ENCODE data around the gene ARHGDIB.

ARHGDIB gene

DNA sequence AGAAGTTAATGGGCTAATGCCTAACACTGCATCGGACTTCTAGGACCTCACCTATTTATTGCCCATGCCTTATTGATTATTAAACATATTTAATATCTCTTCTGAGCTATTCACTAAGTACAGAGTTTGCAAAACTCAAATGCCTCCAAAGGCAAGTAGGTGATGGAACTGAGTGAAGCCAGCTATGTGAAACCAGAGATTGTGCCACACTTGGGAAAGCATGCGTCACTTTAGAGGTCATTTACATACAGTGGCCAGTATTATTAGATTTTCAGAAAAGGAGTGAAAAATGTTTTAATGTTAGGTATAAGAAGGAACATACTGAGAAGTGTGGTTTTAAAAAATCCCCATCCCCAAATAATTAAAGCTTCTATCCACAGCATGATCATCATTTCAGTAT is 39.2 kb upstream of the ARHGDIB start:
- TF ChIP-seq, protein P1, sequence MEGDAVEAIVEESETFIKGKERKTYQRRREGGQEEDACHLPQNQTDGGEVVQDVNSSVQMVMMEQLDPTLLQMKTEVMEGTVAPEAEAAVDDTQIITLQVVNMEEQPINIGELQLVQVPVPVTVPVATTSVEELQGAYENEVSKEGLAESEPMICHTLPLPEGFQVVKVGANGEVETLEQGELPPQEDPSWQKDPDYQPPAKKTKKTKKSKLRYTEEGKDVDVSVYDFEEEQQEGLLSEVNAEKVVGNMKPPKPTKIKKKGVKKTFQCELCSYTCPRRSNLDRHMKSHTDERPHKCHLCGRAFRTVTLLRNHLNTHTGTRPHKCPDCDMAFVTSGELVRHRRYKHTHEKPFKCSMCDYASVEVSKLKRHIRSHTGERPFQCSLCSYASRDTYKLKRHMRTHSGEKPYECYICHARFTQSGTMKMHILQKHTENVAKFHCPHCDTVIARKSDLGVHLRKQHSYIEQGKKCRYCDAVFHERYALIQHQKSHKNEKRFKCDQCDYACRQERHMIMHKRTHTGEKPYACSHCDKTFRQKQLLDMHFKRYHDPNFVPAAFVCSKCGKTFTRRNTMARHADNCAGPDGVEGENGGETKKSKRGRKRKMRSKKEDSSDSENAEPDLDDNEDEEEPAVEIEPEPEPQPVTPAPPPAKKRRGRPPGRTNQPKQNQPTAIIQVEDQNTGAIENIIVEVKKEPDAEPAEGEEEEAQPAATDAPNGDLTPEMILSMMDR (conservative IDR thresholded peaks at IDR 0.05; ENCODE audit: low read depth, low read length), result no peak
- no peak for DNase-seq (ENCODE audit: low read depth)
- no peak overlapping the region for H3K4me3 ChIP-seq (ENCODE audit: low read depth, low read length)

DNA sequence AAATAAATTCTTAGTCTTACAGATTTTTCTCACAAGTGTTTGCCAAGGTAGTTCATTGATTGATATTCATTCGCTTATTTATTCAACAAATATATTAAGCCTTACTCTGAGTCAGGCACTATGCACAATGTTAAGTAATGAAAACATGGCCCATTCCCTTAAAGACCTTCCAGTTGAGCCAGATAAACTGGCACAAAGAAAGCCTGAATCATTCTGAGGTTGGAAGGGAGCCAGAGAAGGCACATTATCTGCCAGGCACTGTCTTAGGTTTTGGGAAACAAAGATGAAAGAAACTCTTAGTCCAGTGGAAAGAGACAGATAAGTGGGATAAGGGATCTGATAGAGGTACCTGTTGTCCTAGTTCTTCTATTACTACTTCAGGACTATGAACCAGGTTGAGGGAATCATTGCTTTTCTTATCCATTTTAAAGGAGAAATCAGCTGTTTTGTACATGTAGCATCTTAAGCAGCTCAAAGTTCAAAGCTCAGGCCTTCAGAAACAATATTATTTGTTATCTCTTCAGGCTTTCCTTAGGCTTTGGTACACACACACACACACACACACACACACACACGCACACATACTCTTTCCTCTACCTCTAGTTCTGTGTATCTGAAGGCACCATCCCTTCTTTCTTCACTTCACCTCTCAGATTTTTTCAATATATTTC is 38.4 kb upstream of the ARHGDIB start:
- H3K4me3 ChIP-seq (ENCODE audit: low read depth, low read length), result no peak overlapping the region
- TF ChIP-seq, protein P1 (conservative IDR thresholded peaks at IDR 0.05; ENCODE audit: low read depth, low read length), result no peak
- DNase-seq (ENCODE audit: low read depth), result no peak

DNA sequence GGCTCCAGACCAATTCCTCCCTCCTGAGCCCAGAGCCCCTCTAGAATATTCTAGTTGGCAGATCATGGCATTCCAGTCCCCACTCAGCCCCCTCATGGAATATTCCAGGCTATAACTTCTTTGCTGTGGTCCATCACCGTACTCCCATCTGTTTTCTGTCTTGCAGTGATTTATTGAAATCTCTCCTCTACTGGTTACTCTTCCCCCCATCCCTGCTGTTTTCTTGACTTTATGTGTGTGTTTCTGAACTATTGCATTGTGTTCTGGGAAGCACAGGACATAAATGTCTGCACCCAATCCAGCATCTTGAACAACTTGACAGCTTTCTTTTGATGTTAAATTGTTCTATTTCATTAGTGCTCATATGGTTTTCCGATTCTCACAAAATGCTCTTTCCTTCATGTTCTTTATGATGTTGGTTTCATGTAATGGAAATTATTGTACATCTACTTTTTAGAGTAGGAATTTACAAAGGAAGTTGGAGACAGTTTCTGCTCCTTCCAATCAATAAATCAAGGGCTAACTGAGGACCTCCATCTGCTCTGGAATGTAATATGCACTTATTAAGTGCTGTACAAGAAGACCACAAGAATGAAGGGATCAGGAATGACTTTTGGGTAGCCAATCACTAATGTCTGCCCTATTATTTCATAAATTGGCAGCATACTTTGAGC is 37.8 kb upstream of the ARHGDIB start:
- DNase-seq (ENCODE audit: low read depth), result no peak
- TF ChIP-seq, protein P1 (conservative IDR thresholded peaks at IDR 0.05; ENCODE audit: low read depth, low read length), result no peak
- H3K4me3 ChIP-seq (ENCODE audit: low read depth, low read length), result no peak overlapping the region

DNA sequence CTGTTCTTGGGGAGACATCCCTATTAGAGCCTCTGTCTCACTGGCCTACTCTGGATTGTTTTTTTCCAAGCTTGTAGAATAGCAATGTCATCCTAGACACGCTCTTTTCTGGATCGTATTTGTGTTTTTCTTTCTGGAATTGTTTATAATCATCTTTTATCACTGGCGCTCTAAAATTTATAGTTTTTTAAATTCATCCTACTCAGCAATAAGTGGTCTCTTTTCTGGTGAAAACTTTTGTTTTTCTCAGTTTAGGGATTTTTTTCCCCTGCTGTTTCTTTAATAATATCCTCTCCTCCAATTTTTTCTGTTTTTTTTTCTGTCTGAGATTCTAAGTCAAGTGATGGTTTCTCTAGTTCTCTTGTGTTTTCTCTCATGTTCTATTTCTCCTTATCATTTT is 36.6 kb upstream of the ARHGDIB start:
- no peak overlapping the region for H3K4me3 ChIP-seq (ENCODE audit: low read depth, low read length)
- no peak for DNase-seq (ENCODE audit: low read depth)
- TF ChIP-seq, protein P1 (conservative IDR thresholded peaks at IDR 0.05; ENCODE audit: low read depth, low read length), result no peak

DNA sequence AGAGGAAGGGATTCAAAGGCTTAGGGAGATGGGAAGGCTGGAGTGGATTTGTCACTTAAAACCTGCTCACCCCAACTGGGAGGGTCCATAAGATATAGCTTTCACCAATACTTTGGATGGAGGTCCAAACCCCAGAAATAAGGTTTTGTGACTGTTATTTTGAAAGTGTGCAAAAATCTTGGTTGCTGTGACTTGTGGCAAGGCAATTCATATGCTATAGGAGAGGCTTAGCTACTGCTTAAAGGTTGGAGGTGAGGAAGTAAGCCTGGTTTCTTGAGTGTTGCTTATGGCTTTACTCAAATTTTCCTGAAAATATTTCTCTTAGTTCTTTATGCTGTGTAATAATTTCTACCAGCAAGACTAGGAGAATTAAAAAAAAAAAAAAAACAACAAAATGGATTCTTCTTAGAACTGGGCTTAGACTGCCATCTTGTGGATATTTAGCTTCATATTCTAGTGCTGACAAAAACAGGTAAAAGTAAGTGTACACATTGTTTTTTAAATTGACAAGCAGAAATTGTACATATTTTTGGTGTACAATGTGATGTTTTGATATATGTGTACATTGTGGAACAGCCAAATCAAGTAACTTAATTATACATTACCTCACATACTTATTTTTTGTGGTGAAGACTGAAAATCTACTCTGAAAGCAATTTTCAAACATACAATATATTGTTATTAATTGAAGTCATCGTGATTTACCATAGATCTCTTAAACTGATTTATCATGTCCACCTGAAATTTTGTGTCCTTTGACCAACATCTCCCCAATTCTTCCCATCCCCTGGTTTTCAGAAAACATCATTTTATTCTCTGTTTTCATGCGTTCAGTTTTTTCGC is 34.4 kb upstream of the ARHGDIB start:
- peak; percentile 89 for DNase-seq (ENCODE audit: low read depth)

DNA sequence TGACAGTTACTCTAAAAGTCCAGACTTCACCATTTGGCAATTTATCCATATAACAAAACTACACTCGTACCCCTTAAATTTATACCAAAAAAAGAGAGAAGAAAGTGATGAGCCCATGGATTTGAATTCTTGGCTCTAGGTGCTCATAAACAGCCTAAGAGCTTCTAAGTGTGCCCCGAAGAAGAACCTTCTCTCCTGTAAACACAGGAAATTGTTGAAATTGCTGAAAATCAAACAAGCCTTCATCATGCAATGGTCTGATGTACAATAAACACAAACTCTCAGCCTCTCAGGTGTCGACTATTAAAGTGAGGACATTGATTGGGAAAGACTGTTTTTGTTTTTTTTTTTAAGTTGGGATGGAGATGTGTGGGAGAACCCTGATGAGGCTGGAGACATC is 33.2 kb upstream of the ARHGDIB start:
- peak; percentile 37 for DNase-seq (ENCODE audit: low read depth)
- no peak overlapping the region for H3K4me3 ChIP-seq (ENCODE audit: low read depth, low read length)
- TF ChIP-seq, protein P1 (conservative IDR thresholded peaks at IDR 0.05; ENCODE audit: low read depth, low read length), result no peak

More for the DNA sequence above, 34.4 kb upstream of the ARHGDIB start:
- TF ChIP-seq, protein P1 (conservative IDR thresholded peaks at IDR 0.05; ENCODE audit: low read depth, low read length), result peak; percentile 65
- H3K4me3 ChIP-seq (ENCODE audit: low read depth, low read length), result no peak overlapping the region

Measured in choroid plexus epithelial cell (primary cell).